HUES64 (cell line): ENCODE results near the gene FEM1A.
"Not testable (repeated sequence)": the region's sequence is repeated elsewhere in the genome, so short reads cannot be mapped to it uniquely, and the experiment has no call there.

Source experiments
- H3K27ac ChIP-seq: 2 replicates; pipeline ENCODE4 v1.7.0; 2013; ENCODE audit warnings: low read depth, low read length, inconsistent platforms
- H3K27me3 ChIP-seq: 2 replicates; pipeline ENCODE4 v1.6.1; 2013; ENCODE audit warnings: mild to moderate bottlenecking, low read length; ENCODE audit not compliant: insufficient read depth
- H3K36me3 ChIP-seq: 2 replicates; pipeline ENCODE4 v1.6.1; 2013; ENCODE audit warnings: mild to moderate bottlenecking, low read length; ENCODE audit not compliant: insufficient read depth
- H3K4me1 ChIP-seq: 2 replicates; pipeline ENCODE4 v1.6.1; 2013; ENCODE audit warnings: mild to moderate bottlenecking, low read length, moderate library complexity; ENCODE audit not compliant: insufficient read depth
- H3K4me3 ChIP-seq: 2 replicates; pipeline ENCODE4 v1.5.1; 2013; ENCODE audit warnings: mild to moderate bottlenecking, low read length, moderate library complexity
- H3K9ac ChIP-seq: 2 replicates; pipeline ENCODE4 v1.6.1; 2013; ENCODE audit warnings: mild to moderate bottlenecking, low read depth, low read length
- H3K9me3 ChIP-seq: 2 replicates; pipeline ENCODE4 v1.6.1; 2013; ENCODE audit warnings: low read depth, low read length; ENCODE audit not compliant: insufficient read depth
- WGBS: fragments of 150-250, 120-280 bp; methylation state at CpG from one replicate; pipeline ENCODE4 v1.1.7; 2013; ENCODE audit warnings: missing lambda C conversion rate; 5-methylcytosine and 5-hydroxymethylcytosine counted together

FEM1A gene

GRCh38 chr19:4831979-4832340 lies 40.4 kb downstream of the FEM1A start:
- H3K9ac ChIP-seq: peak overlapping the region; percentile 74
- not testable (repeated sequence) for H3K27ac ChIP-seq, H3K36me3 ChIP-seq, H3K4me1 ChIP-seq, H3K9me3 ChIP-seq
- 88% methylated on average over 9 of the region's 9 CpGs for WGBS
- peak overlapping the region; percentile 71 for H3K4me3 ChIP-seq
- H3K27me3 ChIP-seq: peaks cover 17% of the 10 kb centered on the region

GRCh38 chr19:4832776-4833175 lies 41.2 kb downstream of the FEM1A start:
- H3K4me3 ChIP-seq: no peak overlapping the region
- H3K9me3 ChIP-seq: no peaks in the 10 kb centered on the region
- peaks cover 17% of the 10 kb centered on the region for H3K27me3 ChIP-seq
- no peak overlapping the region for H3K27ac ChIP-seq
- WGBS: 93% methylated on average over 5 of the region's 5 CpGs
- peaks cover 5% of the 10 kb centered on the region for H3K36me3 ChIP-seq
- H3K4me1 ChIP-seq: no peaks in the 10 kb centered on the region
- no peak overlapping the region for H3K9ac ChIP-seq

GRCh38 chr19:4839192-4839591 lies 47.7 kb downstream of the FEM1A start:
- H3K36me3 ChIP-seq: peaks cover 38% of the 10 kb centered on the region
- no peak overlapping the region for H3K9ac ChIP-seq
- WGBS: 95% methylated on average over 17 of the region's 17 CpGs
- no peaks in the 10 kb centered on the region for H3K9me3 ChIP-seq
- no peak overlapping the region for H3K27ac ChIP-seq
- no peaks in the 10 kb centered on the region for H3K27me3 ChIP-seq
- H3K4me1 ChIP-seq: no peaks in the 10 kb centered on the region
- H3K4me3 ChIP-seq: no peak overlapping the region

- H3K9me3 ChIP-seq: no peaks in the 10 kb centered on the region
- 97% methylated on average over 6 of the region's 6 CpGs for WGBS
- H3K9ac ChIP-seq: no peak overlapping the region
- no peaks in the 10 kb centered on the region for H3K4me1 ChIP-seq
- H3K27me3 ChIP-seq: no peaks in the 10 kb centered on the region
- H3K27ac ChIP-seq: no peak overlapping the region
- peaks cover 62% of the 10 kb centered on the region for H3K36me3 ChIP-seq
- no peak overlapping the region for H3K4me3 ChIP-seq
Measured at GRCh38 chr19:4843647-4843965, 52.1 kb downstream of the FEM1A start.

GRCh38 chr19:4844348-4845179 lies 53.0 kb downstream of the FEM1A start:
- Histone ChIP-seq H3K27ac (no peak overlapping the region), H3K36me3 (peaks cover 61% of the 10 kb centered on the region), H3K9me3 (no peaks in the 10 kb centered on the region), H3K9ac (no peak overlapping the region), H3K4me1 (no peaks in the 10 kb centered on the region), H3K27me3 (no peaks in the 10 kb centered on the region), H3K4me3 (no peak overlapping the region)
- 94% methylated on average over 10 of the region's 10 CpGs for WGBS

GRCh38 chr19:4845975-4846374 lies 54.4 kb downstream of the FEM1A start:
- 97% methylated on average over 8 of the region's 9 CpGs for WGBS
- not testable (repeated sequence) for H3K4me1 ChIP-seq, H3K9ac ChIP-seq, H3K4me3 ChIP-seq, H3K27me3 ChIP-seq, H3K27ac ChIP-seq, H3K9me3 ChIP-seq
- H3K36me3 ChIP-seq: peaks cover 63% of the 10 kb centered on the region

- Histone ChIP-seq H3K4me1 (no peaks in the 10 kb centered on the region), H3K9ac (no peak overlapping the region), H3K27ac (no peak overlapping the region), H3K36me3 (peaks cover 58% of the 10 kb centered on the region), H3K9me3 (no peaks in the 10 kb centered on the region), H3K27me3 (no peaks in the 10 kb centered on the region), H3K4me3 (no peak overlapping the region)
- 97% methylated on average over 22 of the region's 23 CpGs for whole genome bisulfite sequencing
Measured at GRCh38 chr19:4847190-4847973, 55.8 kb downstream of the FEM1A start.

- Histone ChIP-seq H3K4me1 (no peaks in the 10 kb centered on the region), H3K27me3 (no peaks in the 10 kb centered on the region), H3K9me3 (no peaks in the 10 kb centered on the region), H3K9ac (no peak overlapping the region), H3K4me3 (no peak overlapping the region), H3K36me3 (peaks cover 50% of the 10 kb centered on the region), H3K27ac (no peak overlapping the region)
- 95% methylated on average over 7 of the region's 7 CpGs for WGBS
Measured at GRCh38 chr19:4849019-4849418, 57.5 kb downstream of the FEM1A start.
